AG09309 (cell line): ENCODE results near the gene TSSK3.

Experiments
- DNase-seq: peaks from one replicate; pipeline ENCODE4 v3.0.0-alpha.2; 2010; ENCODE audit warnings: low read depth
- H3K4me3 ChIP-seq: 2 replicates; pipeline ENCODE4 v1.5.1; 2011; ENCODE audit warnings: mild to moderate bottlenecking, low read depth, low read length, moderate library complexity; ENCODE audit not compliant: control insufficient read depth
- TF ChIP-seq, protein P1 (sequence below): IDR thresholded peaks from 2 replicates; pipeline ENCODE4 v1.5.1; 2011; ENCODE audit warnings: mild to moderate bottlenecking, low read depth, low read length, inconsistent platforms; ENCODE audit not compliant: insufficient read depth, control insufficient read depth; ENCODE audit errors: missing control alignments

TSSK3 gene

GRCh38 chr1:32413507-32414185, 51.3 kb downstream of the TSSK3 start:
- TF ChIP-seq, protein P1, sequence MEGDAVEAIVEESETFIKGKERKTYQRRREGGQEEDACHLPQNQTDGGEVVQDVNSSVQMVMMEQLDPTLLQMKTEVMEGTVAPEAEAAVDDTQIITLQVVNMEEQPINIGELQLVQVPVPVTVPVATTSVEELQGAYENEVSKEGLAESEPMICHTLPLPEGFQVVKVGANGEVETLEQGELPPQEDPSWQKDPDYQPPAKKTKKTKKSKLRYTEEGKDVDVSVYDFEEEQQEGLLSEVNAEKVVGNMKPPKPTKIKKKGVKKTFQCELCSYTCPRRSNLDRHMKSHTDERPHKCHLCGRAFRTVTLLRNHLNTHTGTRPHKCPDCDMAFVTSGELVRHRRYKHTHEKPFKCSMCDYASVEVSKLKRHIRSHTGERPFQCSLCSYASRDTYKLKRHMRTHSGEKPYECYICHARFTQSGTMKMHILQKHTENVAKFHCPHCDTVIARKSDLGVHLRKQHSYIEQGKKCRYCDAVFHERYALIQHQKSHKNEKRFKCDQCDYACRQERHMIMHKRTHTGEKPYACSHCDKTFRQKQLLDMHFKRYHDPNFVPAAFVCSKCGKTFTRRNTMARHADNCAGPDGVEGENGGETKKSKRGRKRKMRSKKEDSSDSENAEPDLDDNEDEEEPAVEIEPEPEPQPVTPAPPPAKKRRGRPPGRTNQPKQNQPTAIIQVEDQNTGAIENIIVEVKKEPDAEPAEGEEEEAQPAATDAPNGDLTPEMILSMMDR, result peak; percentile 80
- no peak overlapping the region for H3K4me3 ChIP-seq
- DNase-seq, result no peak
